ENCODE data around the gene LRMDA. TPM values are rescaled to one million over a fixed set of nuclear protein-coding genes. Genes with fewer than 3 reads are reported as not detected.

Gene LRMDA
- total and polyA plus RNA-seq, 2 donors (not counting 1 experiment from before 2014, with no cell fraction given), result 0.12 TPM; not detected in 1

GRCh38 chr10:76382381-76382851 is 951.0 kb downstream of the LRMDA start:
- H3K4me1 Mint-ChIP-seq, result no peaks in the 10 kb centered on the region
- Histone ChIP-seq H3K9me3 (ENCODE audit: control extremely low read depth in 1 of 3, control insufficient read depth in 2 of 3, insufficient read depth in 1 of 3, low read length in 2 of 3) (no peaks in the 10 kb centered on the region), H3K27me3 (replicated peaks in 1 of 4; ENCODE audit: control extremely low read depth in 1 of 4, control insufficient read depth in 3 of 4, insufficient read depth in 4 of 4, low read length in 3 of 4) (no peaks in the 10 kb centered on the region), H3K4me1 (ENCODE audit: control insufficient read depth in 2 of 2, insufficient read depth in 2 of 2, low read length in 2 of 2) (no peaks in the 10 kb centered on the region), H3K27ac (ENCODE audit: low read length in 2 of 2) (no peak overlapping the region), H3K9ac (ENCODE audit: low read length) (no peak overlapping the region), H3K36me3 (replicated peaks in 1 of 2; ENCODE audit: control extremely low read depth in 1 of 2, control insufficient read depth in 1 of 2, extremely low read depth in 1 of 2, insufficient read depth in 2 of 2, low read length in 1 of 2) (no peaks in the 10 kb centered on the region), H3K4me3 (ENCODE audit: control extremely low read depth in 1 of 5, extremely low read depth in 1 of 5, insufficient read depth in 1 of 5, low read depth in 2 of 5, low read length in 4 of 5) (no peak overlapping the region), H3K79me2 (ENCODE audit: control insufficient read depth, insufficient read depth, low read length) (no peaks in the 10 kb centered on the region), H4K20me1 (ENCODE audit: control insufficient read depth, insufficient read depth, low read length, poor library complexity, severe bottlenecking) (no peaks in the 10 kb centered on the region), H2AFZ (ENCODE audit: insufficient read depth, low read depth, low read length, poor library complexity, severe bottlenecking) (no peak overlapping the region), H3K4me2 (replicated peaks; ENCODE audit: low read depth, low read length, poor library complexity, severe bottlenecking) (no peak overlapping the region)
- H3K9me3 Mint-ChIP-seq (ENCODE audit: insufficient read depth), result peaks cover 3% of the 10 kb centered on the region
- intact Hi-C loops (cut with micrococcal nuclease), result no loop called here
- H3K4me3 Mint-ChIP-seq, result no peak overlapping the region
- no peak for DNase-seq
- ATAC-seq (ENCODE audit: low read depth), result no peak
- no CpG with 5 or more reads among the region's 2 CpGs for WGBS (ENCODE audit: insufficient coverage)
- H3K27ac Mint-ChIP-seq, result no peak overlapping the region
- H3K27me3 Mint-ChIP-seq, result no peaks in the 10 kb centered on the region
- CTCF ChIA-PET, result interaction anchor here (0.7 kb wide), 1 partner anchor 664 kb away, joined by 3 read pairs; no protein-coding TSS in a partner anchor
- POLR2A ChIA-PET, result no interaction called here
- TF ChIP-seq EZH2 (IDR thresholded peaks at IDR 0.05; ENCODE audit: borderline replicate concordance, insufficient read depth, low read depth, low read length, poor library complexity, severe bottlenecking) (no peak), CTCF (IDR thresholded peaks at IDR 0.05) (no peak)

- TF ChIP-seq EZH2 (IDR thresholded peaks at IDR 0.05; ENCODE audit: borderline replicate concordance, insufficient read depth, low read depth, low read length, poor library complexity, severe bottlenecking) (no peak), CTCF (IDR thresholded peaks at IDR 0.05) (no peak)
- ATAC-seq (ENCODE audit: low read depth) (no peak), DNase-seq (no peak)
- H3K36me3 ChIP-seq (replicated peaks in 1 of 2; ENCODE audit: control extremely low read depth in 1 of 2, control insufficient read depth in 1 of 2, extremely low read depth in 1 of 2, insufficient read depth in 2 of 2, low read length in 1 of 2), result no peaks in the 10 kb centered on the region
- Mint-ChIP-seq H3K4me1 (no peaks in the 10 kb centered on the region), H3K27me3 (no peaks in the 10 kb centered on the region), H3K4me3 (no peak overlapping the region), H3K27ac (no peak overlapping the region), H3K9me3 (ENCODE audit: insufficient read depth) (peaks cover 3% of the 10 kb centered on the region)
- intact Hi-C loops (cut with micrococcal nuclease), result no loop called here
- H2AFZ ChIP-seq (ENCODE audit: insufficient read depth, low read depth, low read length, poor library complexity, severe bottlenecking), result no peak overlapping the region
- CTCF ChIA-PET, result no interaction called here
- POLR2A ChIA-PET, result no interaction called here
- no peak overlapping the region for H3K4me3 ChIP-seq (ENCODE audit: control extremely low read depth in 1 of 5, extremely low read depth in 1 of 5, insufficient read depth in 1 of 5, low read depth in 2 of 5, low read length in 4 of 5)
- no peaks in the 10 kb centered on the region for H3K79me2 ChIP-seq (ENCODE audit: control insufficient read depth, insufficient read depth, low read length)
- WGBS (ENCODE audit: insufficient coverage), result 100% methylated on average over 1 of the region's 2 CpGs
- no peak overlapping the region for H3K9ac ChIP-seq (ENCODE audit: low read length)
- H3K27me3 ChIP-seq (replicated peaks in 1 of 4; ENCODE audit: control extremely low read depth in 1 of 4, control insufficient read depth in 3 of 4, insufficient read depth in 4 of 4, low read length in 3 of 4), result no peaks in the 10 kb centered on the region
- no peak overlapping the region for H3K4me2 ChIP-seq (replicated peaks; ENCODE audit: low read depth, low read length, poor library complexity, severe bottlenecking)
- H3K4me1 ChIP-seq (ENCODE audit: control insufficient read depth in 2 of 2, insufficient read depth in 2 of 2, low read length in 2 of 2), result no peaks in the 10 kb centered on the region
- no peaks in the 10 kb centered on the region for H3K9me3 ChIP-seq (ENCODE audit: control extremely low read depth in 1 of 3, control insufficient read depth in 2 of 3, insufficient read depth in 1 of 3, low read length in 2 of 3)
- no peaks in the 10 kb centered on the region for H4K20me1 ChIP-seq (ENCODE audit: control insufficient read depth, insufficient read depth, low read length, poor library complexity, severe bottlenecking)
- H3K27ac ChIP-seq (ENCODE audit: low read length in 2 of 2), result no peak overlapping the region
These were observed 957.0 kb downstream of the LRMDA start for GRCh38 chr10:76388321-76389023.
